22Rv1 (cell line): ENCODE data around the gene POC1B.

Experiments used
- H3K27ac ChIP-seq: fragments of 450-650 bp; 2 replicates; pipeline ENCODE4 v1.5.1; 2017
- CTCF ChIP-seq: fragments of 450-650 bp; IDR thresholded peaks from 2 replicates; pipeline ENCODE4 v1.5.1; 2017; ENCODE audit warnings: mild to moderate bottlenecking
- ZFX ChIP-seq: fragments of 450-650 bp; IDR thresholded peaks from 2 replicates; pipeline ENCODE4 v1.6.1; 2017; ENCODE audit warnings: antibody characterized with exemption, borderline replicate concordance

The POC1B gene

GRCh38 chr12:89474615-89475014 lies 51.2 kb downstream of the POC1B start:
- no peak overlapping the region for H3K27ac ChIP-seq
- TF ChIP-seq ZFX (no peak), CTCF (no peak)

- TF ChIP-seq ZFX (no peak), CTCF (no peak)
- no peak overlapping the region for H3K27ac ChIP-seq
These were observed 53.3 kb downstream of the POC1B start for GRCh38 chr12:89472508-89472907.

DNA sequence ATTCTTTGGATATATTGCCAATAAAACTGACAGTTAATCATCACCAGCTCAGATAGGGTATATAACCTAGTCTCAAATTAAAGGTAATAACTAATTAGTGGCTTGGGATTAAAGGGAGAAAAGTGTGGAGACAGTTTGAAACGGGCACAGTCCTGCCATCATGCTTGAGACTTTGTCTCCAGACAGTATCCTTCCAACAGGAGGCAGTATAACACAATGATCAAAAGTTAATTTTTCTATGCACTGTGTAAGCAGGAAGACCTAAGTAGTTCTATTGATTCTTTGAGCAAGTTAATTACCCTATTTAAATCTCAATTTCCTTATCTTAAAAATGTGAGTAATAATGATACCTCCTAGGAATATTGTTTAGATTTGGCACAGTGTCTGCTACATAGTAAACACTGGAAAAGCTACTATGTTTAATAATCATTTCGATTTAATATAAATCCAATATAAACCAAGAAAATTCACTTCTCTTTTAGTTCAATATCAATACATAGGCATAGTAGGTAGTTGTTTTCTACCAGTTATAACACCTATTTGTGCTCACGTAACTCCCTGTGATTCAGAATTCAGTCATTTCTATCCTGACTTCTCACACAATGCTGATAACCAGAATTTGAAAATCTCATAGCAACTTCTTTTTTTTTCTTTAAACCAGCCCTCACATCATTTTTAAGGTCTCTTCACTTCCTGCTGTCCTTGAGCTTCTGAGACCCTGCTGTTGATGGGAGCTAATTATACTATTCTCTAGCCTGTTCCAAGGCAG lies 54.9 kb downstream of the POC1B start:
- TF ChIP-seq CTCF (peak; percentile 91), ZFX (no peak)
- H3K27ac ChIP-seq: no peak overlapping the region

DNA sequence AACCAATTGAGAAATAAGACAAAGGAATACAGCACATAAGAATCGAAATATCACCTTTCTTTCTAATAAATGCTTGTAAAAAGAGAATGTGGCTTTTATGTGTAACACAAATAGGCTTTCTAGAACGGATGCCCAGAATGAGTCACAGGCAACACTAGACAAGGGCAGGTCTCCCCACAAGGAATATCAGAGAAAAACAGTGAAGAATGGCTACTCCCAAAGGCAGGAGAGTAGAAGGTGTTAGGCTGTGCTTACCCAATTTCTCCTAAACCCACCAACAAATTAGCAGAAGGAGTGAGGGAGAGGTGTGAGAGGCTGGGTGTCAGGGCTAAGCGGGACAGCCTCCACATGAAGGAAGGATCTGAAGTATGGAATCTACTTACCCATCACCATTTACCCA lies 56.5 kb downstream of the POC1B start:
- H3K27ac ChIP-seq: no peak overlapping the region
- TF ChIP-seq CTCF (no peak), ZFX (no peak)

DNA sequence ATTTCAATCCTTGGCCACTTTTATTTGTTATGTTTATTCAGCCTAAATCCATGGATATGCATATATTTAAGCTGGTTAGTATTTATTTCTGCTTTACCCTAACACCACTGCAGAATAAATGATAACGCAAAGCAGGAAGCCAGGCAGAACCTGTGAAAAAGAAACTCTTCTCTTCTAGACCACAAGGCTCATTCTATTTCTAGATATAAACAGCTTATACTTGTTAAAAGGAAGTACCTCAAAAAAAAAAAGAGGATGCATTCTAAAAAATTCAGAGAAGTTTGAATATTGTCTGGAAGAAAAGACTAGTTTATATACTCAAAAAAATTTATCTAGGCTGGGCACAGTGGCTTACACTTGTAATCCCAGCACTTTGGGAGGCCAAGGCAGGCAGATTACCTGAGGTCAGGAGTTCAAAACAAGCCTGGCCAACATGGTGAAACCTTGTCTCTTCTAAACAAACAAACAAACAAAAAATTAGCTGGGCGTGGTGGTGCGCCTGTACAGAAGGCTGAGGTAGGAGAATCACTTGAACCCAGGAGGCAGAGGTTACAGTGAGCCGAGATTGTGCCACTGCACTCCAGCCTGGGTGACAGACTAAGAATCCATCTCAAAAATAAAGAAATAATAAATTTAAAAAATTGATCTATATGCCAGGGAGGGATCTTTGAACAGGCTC lies 57.1 kb downstream of the POC1B start:
- no peak overlapping the region for H3K27ac ChIP-seq
- TF ChIP-seq CTCF (no peak), ZFX (no peak)

- TF ChIP-seq CTCF (no peak), ZFX (no peak)
- no peak overlapping the region for H3K27ac ChIP-seq
These were observed 57.8 kb downstream of the POC1B start for GRCh38 chr12:89468017-89468416.

- TF ChIP-seq CTCF (no peak), ZFX (no peak)
These were observed 60.8 kb downstream of the POC1B start for GRCh38 chr12:89464974-89465592.

More at GRCh38 chr12:89464974-89465592, 60.8 kb downstream of the POC1B start:
- no peak overlapping the region for H3K27ac ChIP-seq
